Panc1 (cell line): ENCODE measurements around the gene MACROD2.

ENCODE experiments used
- POLR2AphosphoS5 ChIP-seq: IDR thresholded peaks from 2 replicates; pipeline ENCODE4 v1.6.1; 2012; ENCODE audit warnings: mild to moderate bottlenecking, low read depth, low read length, moderate library complexity
- TCF7L2 ChIP-seq: IDR thresholded peaks from 2 replicates; pipeline ENCODE4 v1.6.1; 2011; ENCODE audit warnings: mild to moderate bottlenecking, low read depth, low read length, inconsistent platforms
- TF ChIP-seq, protein P1 (sequence below): fragments of 450-650 bp; IDR thresholded peaks from 2 replicates; pipeline ENCODE4 v1.5.1; 2017; ENCODE audit warnings: mild to moderate bottlenecking
- TF ChIP-seq, protein P2 (sequence below), 2 experiments: IDR thresholded peaks; 2 replicates each; pipeline ENCODE4 v1.6.1; 2011 to 2012; ENCODE audit warnings: low read depth in 2 of 2, control low read depth in 1 of 2, low read length in 1 of 2, mild to moderate bottlenecking in 1 of 2, moderate library complexity in 1 of 2; ENCODE audit not compliant: insufficient read depth in 1 of 2

DNA sequence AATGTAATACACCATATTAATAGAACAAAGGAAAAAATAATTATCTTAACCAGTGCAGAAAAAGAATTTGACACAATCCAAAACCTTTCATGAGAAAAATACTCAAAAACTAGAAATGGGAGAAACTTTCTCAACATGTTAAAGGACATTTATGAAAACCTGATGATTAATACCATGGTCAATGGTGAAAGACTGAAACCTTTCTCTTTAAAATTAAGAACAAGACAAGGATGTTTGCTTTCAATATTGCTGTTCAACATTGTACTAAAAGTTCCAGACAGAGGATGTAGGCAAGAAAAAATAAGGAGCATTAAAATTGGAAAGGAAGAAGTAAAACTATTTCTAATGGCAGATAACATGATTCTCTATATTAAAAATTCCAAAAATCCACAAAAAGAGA is 1323.4 kb downstream of the MACROD2 start:
- TF ChIP-seq, protein P1, sequence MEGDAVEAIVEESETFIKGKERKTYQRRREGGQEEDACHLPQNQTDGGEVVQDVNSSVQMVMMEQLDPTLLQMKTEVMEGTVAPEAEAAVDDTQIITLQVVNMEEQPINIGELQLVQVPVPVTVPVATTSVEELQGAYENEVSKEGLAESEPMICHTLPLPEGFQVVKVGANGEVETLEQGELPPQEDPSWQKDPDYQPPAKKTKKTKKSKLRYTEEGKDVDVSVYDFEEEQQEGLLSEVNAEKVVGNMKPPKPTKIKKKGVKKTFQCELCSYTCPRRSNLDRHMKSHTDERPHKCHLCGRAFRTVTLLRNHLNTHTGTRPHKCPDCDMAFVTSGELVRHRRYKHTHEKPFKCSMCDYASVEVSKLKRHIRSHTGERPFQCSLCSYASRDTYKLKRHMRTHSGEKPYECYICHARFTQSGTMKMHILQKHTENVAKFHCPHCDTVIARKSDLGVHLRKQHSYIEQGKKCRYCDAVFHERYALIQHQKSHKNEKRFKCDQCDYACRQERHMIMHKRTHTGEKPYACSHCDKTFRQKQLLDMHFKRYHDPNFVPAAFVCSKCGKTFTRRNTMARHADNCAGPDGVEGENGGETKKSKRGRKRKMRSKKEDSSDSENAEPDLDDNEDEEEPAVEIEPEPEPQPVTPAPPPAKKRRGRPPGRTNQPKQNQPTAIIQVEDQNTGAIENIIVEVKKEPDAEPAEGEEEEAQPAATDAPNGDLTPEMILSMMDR, result no peak
- TF ChIP-seq TCF7L2, result no peak
- no peak for TF ChIP-seq POLR2AphosphoS5
- TF ChIP-seq, protein P2, sequence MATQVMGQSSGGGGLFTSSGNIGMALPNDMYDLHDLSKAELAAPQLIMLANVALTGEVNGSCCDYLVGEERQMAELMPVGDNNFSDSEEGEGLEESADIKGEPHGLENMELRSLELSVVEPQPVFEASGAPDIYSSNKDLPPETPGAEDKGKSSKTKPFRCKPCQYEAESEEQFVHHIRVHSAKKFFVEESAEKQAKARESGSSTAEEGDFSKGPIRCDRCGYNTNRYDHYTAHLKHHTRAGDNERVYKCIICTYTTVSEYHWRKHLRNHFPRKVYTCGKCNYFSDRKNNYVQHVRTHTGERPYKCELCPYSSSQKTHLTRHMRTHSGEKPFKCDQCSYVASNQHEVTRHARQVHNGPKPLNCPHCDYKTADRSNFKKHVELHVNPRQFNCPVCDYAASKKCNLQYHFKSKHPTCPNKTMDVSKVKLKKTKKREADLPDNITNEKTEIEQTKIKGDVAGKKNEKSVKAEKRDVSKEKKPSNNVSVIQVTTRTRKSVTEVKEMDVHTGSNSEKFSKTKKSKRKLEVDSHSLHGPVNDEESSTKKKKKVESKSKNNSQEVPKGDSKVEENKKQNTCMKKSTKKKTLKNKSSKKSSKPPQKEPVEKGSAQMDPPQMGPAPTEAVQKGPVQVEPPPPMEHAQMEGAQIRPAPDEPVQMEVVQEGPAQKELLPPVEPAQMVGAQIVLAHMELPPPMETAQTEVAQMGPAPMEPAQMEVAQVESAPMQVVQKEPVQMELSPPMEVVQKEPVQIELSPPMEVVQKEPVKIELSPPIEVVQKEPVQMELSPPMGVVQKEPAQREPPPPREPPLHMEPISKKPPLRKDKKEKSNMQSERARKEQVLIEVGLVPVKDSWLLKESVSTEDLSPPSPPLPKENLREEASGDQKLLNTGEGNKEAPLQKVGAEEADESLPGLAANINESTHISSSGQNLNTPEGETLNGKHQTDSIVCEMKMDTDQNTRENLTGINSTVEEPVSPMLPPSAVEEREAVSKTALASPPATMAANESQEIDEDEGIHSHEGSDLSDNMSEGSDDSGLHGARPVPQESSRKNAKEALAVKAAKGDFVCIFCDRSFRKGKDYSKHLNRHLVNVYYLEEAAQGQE (IDR thresholded peaks at IDR 0.05; ENCODE audit: insufficient read depth in 1 of 2, low read depth in 2 of 2, low read length in 1 of 2), result no peak
